Measurements from ENCODE around the gene F12. TPM values are rescaled to one million over a fixed set of nuclear protein-coding genes. Genes with fewer than 3 reads are reported as not detected.

F12 gene
- total RNA-seq, 1 experiment from 2014 or later = 10.0 TPM

- TF ChIP-seq AR (CRISPR knock-in tag; IDR thresholded peaks at IDR 0.05) (no peak), USF2 (CRISPR knock-in tag; IDR thresholded peaks at IDR 0.05) (no peak), MAX (CRISPR knock-in tag; IDR thresholded peaks at IDR 0.05) (0 out of 2 replicates have a peak, but pooled peaks have one; percentile 38), ZNF138 (CRISPR knock-in tag; conservative IDR thresholded peaks at IDR 0.05) (no peak), ARID4B (CRISPR knock-in tag; IDR thresholded peaks at IDR 0.05; ENCODE audit: borderline replicate concordance) (peak; percentile 60; the same call in 1 of the 2 replicates), ZNF416 (CRISPR knock-in tag; IDR thresholded peaks at IDR 0.05) (no peak), ESRRA (CRISPR knock-in tag; IDR thresholded peaks at IDR 0.05; ENCODE audit: borderline replicate concordance) (no peak), FOXP1 (CRISPR knock-in tag; IDR thresholded peaks at IDR 0.05; ENCODE audit: borderline replicate concordance) (peak; percentile 62; the same call in 1 of the 2 replicates), MYBL2 (CRISPR knock-in tag; IDR thresholded peaks at IDR 0.05) (peak; percentile 27; the same call in 1 of the 2 replicates), E2F4 (CRISPR knock-in tag; IDR thresholded peaks at IDR 0.05; ENCODE audit: borderline replicate concordance, low read depth) (no peak), USF1 (CRISPR knock-in tag; IDR thresholded peaks at IDR 0.05) (no peak), FOXJ3 (CRISPR knock-in tag; IDR thresholded peaks at IDR 0.05; ENCODE audit: borderline replicate concordance) (no peak), HMGXB4 (CRISPR knock-in tag; IDR thresholded peaks at IDR 0.05) (peak; percentile 54; the same call in 1 of the 2 replicates)
These were observed 17.3 kb upstream of the F12 start, which contains the start of gene GRK6 (continued) for GRCh38 chr5:177426566-177427210.

All from WTC11 (cell line).